Measurements from ENCODE around the gene MYH10. TPM values are rescaled to one million over a fixed set of nuclear protein-coding genes. Genes with fewer than 3 reads are reported as not detected.
A peak's percentile ranks its signal among the peaks of the same experiment; 100 is the strongest.

Gene MYH10
- total and polyA plus RNA-seq, 8 donors, result 1.8 to 104 (median 11.2) TPM

DNA sequence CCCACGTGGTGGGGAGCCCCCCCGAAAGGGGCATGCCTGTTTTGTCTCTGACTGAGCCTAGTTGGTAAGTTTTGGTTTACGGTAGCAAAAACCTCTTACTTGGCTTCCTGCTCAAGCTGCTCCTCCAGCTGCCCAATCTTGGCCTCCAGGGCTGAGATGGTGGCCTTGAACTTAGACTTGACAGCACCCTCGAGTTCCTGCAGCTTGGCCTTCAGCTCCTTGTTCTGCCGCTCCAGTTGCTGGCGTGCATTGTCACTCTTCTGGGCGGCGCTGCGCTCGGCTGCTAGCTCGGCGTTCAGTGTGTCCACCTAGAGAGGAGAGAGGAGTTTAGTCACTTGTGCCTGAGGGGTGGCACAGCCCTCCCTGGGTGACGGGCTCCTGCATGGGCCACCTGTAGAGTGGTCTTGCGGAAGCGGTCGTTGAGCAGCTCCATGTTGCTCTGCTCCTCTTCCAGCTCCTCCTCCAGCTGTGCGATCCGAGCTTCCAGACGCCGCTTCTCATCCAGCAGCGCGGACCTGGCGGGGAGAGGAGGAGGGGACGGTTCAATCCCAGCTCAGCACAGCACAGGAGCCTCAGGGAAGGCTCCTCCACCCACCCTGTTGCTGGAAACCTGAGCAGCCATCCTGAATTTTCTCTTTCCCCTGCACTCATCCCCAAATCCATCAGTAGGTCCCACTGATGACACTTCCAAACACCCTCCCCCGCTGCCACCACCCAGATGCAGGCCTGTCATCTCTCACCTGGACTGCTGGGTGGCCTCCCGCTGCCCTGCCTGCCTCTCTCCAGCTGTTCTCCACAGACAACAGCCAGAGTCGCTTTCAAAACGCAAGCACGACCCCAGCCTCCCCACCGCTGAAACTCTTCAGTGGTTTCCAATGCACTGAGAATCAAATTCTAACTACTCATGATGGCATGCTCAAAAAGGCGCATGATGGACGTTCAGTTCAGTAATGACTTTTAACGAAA is 150.2 kb downstream of the MYH10 start:
- Histone ChIP-seq H3K36me3 (peaks cover 29 to 94% (median 86%) of the 10 kb centered on the region in 4 donors), H3K27me3 (no peaks in the 10 kb centered on the region), H3K4me3 (no peak overlapping the region), H3K9me3 (peaks cover 0 to 9% (median 0%) of the 10 kb centered on the region in 4 donors), H3K27ac (peak overlapping the region in 4 of 5 donors; percentile 38 to 76 (median 50)), H3K4me1 (peaks cover 0 to 21% (median 16%) of the 10 kb centered on the region in 4 donors)
- no peak for DNase-seq
- intact Hi-C loops (cut with DNase I; ENCODE audit: low total_unique reads), result no loop called here
- 88 to 94% (median 91%) methylated on average over 32 to 33 of the region's 33 CpGs for WGBS, 5 donors
- TF ChIP-seq POLR2A (IDR thresholded peaks at IDR 0.05) (no peak), EP300 (IDR thresholded peaks at IDR 0.05) (no peak), POLR2AphosphoS5 (IDR thresholded peaks at IDR 0.05) (no peak)
- TF ChIP-seq, protein P1, sequence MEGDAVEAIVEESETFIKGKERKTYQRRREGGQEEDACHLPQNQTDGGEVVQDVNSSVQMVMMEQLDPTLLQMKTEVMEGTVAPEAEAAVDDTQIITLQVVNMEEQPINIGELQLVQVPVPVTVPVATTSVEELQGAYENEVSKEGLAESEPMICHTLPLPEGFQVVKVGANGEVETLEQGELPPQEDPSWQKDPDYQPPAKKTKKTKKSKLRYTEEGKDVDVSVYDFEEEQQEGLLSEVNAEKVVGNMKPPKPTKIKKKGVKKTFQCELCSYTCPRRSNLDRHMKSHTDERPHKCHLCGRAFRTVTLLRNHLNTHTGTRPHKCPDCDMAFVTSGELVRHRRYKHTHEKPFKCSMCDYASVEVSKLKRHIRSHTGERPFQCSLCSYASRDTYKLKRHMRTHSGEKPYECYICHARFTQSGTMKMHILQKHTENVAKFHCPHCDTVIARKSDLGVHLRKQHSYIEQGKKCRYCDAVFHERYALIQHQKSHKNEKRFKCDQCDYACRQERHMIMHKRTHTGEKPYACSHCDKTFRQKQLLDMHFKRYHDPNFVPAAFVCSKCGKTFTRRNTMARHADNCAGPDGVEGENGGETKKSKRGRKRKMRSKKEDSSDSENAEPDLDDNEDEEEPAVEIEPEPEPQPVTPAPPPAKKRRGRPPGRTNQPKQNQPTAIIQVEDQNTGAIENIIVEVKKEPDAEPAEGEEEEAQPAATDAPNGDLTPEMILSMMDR (IDR thresholded peaks at IDR 0.05), result no peak

DNA sequence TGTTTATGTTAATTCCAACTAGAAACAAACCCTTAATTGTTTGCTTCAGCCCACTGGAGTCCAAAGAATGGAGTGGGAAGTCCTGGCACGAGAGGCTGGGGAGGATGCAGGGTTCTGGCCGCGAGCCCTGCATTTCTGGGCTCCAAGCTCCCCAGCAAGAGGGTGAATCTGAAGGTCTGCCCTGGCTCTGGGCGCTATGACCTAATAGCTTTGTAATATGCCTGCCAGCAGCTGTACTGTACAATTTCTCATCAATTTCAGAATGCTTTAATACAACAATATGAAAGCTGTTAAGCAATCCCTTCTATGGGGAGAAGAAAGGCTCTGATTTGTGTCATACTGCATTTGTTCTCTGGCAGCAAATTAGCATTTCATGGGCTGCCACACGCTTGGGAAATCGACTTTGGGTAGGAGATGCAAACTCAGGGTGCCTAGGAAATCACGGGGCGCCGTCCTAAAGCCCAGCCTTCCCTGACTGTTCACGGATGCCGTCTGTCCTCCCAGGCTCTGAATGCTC is 151.0 kb downstream of the MYH10 start:
- DNase-seq, result peak in 1 of 2 donors; percentile 52
- Histone ChIP-seq H3K4me3 (no peak overlapping the region), H3K9me3 (peaks cover 0 to 6% (median 0%) of the 10 kb centered on the region in 4 donors), H3K36me3 (peaks cover 37 to 97% (median 91%) of the 10 kb centered on the region in 4 donors), H3K27ac (peak overlapping the region in 4 of 5 donors; percentile 38 to 76 (median 50)), H3K4me1 (peaks cover 0 to 21% (median 16%) of the 10 kb centered on the region in 4 donors), H3K27me3 (no peaks in the 10 kb centered on the region)
- intact Hi-C loops (cut with DNase I; ENCODE audit: low total_unique reads), result no loop called here
- WGBS, 5 donors, result 64 to 81% (median 71%) methylated on average over 11 of the region's 11 CpGs
- TF ChIP-seq POLR2A (IDR thresholded peaks at IDR 0.05), result no peak
- peak in 2 of 3 donors; percentile 54 to 56 for TF ChIP-seq POLR2AphosphoS5 (IDR thresholded peaks at IDR 0.05)

DNA sequence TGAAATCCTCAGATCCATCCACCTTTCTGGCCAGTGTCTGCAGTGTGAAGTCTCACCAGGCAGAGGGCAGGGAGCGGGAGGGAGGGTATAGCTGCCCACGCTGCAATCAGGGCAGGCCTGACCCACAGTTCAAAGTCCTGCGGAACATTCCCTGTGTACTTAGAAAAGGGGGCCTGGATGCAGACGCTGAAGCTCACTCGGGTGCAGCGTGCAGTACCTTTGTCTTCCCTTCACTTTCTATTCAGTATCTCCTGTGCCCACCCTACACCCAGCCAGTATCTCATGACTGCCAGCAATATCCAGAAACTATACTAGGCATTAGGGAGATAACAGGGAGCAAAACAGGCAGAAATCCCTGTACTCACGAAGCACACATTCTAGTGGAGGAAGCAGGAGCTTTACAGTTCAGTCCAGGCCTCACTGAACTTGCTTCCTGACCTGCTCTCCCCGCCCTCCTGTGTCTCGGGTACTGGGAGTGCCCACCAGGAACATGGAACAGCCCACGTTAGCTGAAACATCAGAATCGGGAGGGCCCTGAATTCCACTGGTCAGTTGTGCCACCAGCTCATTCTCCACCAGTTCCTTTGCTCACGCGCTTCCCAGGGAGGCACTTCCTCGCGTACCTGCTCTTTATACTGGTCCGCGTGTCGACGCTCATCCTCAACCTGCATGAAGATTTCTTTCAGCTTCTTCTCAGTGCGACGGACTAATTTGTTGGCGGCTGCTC is 152.6 kb downstream of the MYH10 start:
- no peaks in the 10 kb centered on the region for H3K27me3 ChIP-seq
- H3K4me3 ChIP-seq, result no peak overlapping the region
- no peak overlapping the region for H3K27ac ChIP-seq
- intact Hi-C loops (cut with DNase I; ENCODE audit: low total_unique reads), result no loop called here
- 82 to 90% (median 86%) methylated on average over 22 of the region's 22 CpGs for WGBS, 5 donors
- H3K36me3 ChIP-seq, result peaks cover 46 to 100% (median 96%) of the 10 kb centered on the region in 4 donors
- H3K4me1 ChIP-seq, result peaks cover 0 to 21% (median 16%) of the 10 kb centered on the region in 4 donors
- TF ChIP-seq POLR2AphosphoS5 (IDR thresholded peaks at IDR 0.05), result no peak
- TF ChIP-seq, protein P1 (IDR thresholded peaks at IDR 0.05), result no peak
- TF ChIP-seq POLR2A (IDR thresholded peaks at IDR 0.05), result no peak
- TF ChIP-seq EP300 (IDR thresholded peaks at IDR 0.05), result no peak
- no peaks in the 10 kb centered on the region for H3K9me3 ChIP-seq
- DNase-seq, result no peak

DNA sequence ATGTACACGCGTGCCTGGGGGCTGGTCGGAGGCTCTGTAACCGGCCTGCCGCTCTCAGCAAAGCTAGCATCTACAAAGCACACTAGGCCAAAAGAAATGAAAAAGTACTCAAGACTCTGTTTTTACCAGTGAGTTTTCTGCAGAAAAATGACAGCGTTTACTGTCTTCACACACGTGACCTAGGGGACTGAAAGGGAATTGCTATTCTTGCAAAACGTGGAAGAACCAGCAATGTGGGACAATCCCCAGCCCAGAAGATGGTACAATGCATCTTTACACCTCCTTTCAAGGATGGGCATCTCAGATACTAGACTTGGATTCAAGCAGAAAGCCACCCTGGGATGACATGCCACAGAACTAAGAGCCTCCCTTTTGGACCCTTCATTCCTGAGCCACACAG is 153.4 kb downstream of the MYH10 start:
- DNase-seq, result no peak
- Histone ChIP-seq H3K36me3 (peaks cover 47 to 100% (median 97%) of the 10 kb centered on the region in 4 donors), H3K4me3 (no peak overlapping the region), H3K27me3 (no peaks in the 10 kb centered on the region), H3K4me1 (peaks cover 0 to 21% (median 16%) of the 10 kb centered on the region in 4 donors), H3K27ac (no peak overlapping the region), H3K9me3 (no peaks in the 10 kb centered on the region)
- intact Hi-C loops (cut with DNase I; ENCODE audit: low total_unique reads), result no loop called here
- 88 to 94% (median 91%) methylated on average over 8 of the region's 8 CpGs for WGBS, 5 donors
- TF ChIP-seq, protein P1 (IDR thresholded peaks at IDR 0.05), result no peak
- no peak for TF ChIP-seq POLR2AphosphoS5 (IDR thresholded peaks at IDR 0.05)
- TF ChIP-seq POLR2A (IDR thresholded peaks at IDR 0.05), result no peak
- no peak for TF ChIP-seq EP300 (IDR thresholded peaks at IDR 0.05)

Data from stomach (tissue), 9 donors.